ENCODE data around the gene GALNT18. TPM values are rescaled to one million over a fixed set of nuclear protein-coding genes. Genes with fewer than 3 reads are reported as not detected.

GALNT18 gene
- total and polyA plus RNA-seq, 2 of the 4 experiments (the other 2 are of a cell fraction): 9.5 to 11.3 TPM

GRCh38 chr11:11345099-11345498 is 276.7 kb downstream of the GALNT18 start:
- no peak overlapping the region for H3K14ac ChIP-seq (replicated peaks; ENCODE audit: low read depth, low read length)
- 0 out of 2 replicates have a peak, but pooled peaks cover under 1% of the 10 kb centered on the region for H4K20me1 ChIP-seq (ENCODE audit: insufficient read depth, low read length)
- no peaks in the 10 kb centered on the region for H3K36me3 ChIP-seq (ENCODE audit: control insufficient read depth, insufficient read depth, low read length)
- H4K91ac ChIP-seq (ENCODE audit: insufficient read depth, low read depth, low read length): no peak overlapping the region
- dilution Hi-C loops (cut with HindIII; ENCODE audit: low sequenced_read_pairs, unreplicated experiment): no loop called here
- H3K27ac ChIP-seq (ENCODE audit: insufficient read depth, low read length): no peak overlapping the region
- H4K5ac ChIP-seq (ENCODE audit: low read depth, low read length): no peak overlapping the region
- no peak overlapping the region for H2BK15ac ChIP-seq (ENCODE audit: low read depth, low read length)
- no peak for ATAC-seq (ENCODE audit: low read depth)
- H3K56ac ChIP-seq (ENCODE audit: extremely low read depth, insufficient read depth, low read length): no peak overlapping the region
- H3K4me1 ChIP-seq (ENCODE audit: control insufficient read depth, insufficient read depth, low read length): peaks cover 6% of the 10 kb centered on the region
- WGBS, 2 experiments (ENCODE audit: extremely low coverage in 2 of 2, insufficient read length in 1 of 2): no CpG with 5 or more reads among the region's 1 CpG
- no peak overlapping the region for H2BK120ac ChIP-seq (ENCODE audit: low read depth, low read length)
- no peak overlapping the region for H2AFZ ChIP-seq (replicated peaks; ENCODE audit: low read length, poor library complexity)
- H3K23ac ChIP-seq (ENCODE audit: low read depth, low read length): no peak overlapping the region
- no peaks in the 10 kb centered on the region; the same call in 1 of the 2 replicates for H3K9me3 ChIP-seq (ENCODE audit: control insufficient read depth, insufficient read depth, low read length)
- peaks cover 36% of the 10 kb centered on the region for H3K27me3 ChIP-seq (ENCODE audit: control insufficient read depth, insufficient read depth, low read length)
- no peak overlapping the region for H4K8ac ChIP-seq (ENCODE audit: low read depth in 2 of 2, low read length in 2 of 2)
- DNase-seq: no peak
- intact Hi-C loops (cut with micrococcal nuclease): no loop called here
- no peak overlapping the region for H2AK9ac ChIP-seq (replicated peaks; ENCODE audit: low read depth, low read length, poor library complexity)
- no peak overlapping the region for H2AK5ac ChIP-seq (ENCODE audit: low read depth, low read length)
- ChIA-PET POLR2A (ENCODE audit: unreplicated experiment) (no interaction called here), CTCF (no interaction called here)
- no peak overlapping the region for H2BK20ac ChIP-seq (ENCODE audit: low read depth, low read length)
- H3K79me1 ChIP-seq (ENCODE audit: low read depth in 1 of 2, low read length in 2 of 2): no peaks in the 10 kb centered on the region
- H2BK5ac ChIP-seq (ENCODE audit: low read depth, low read length, poor library complexity, severe bottlenecking): no peak overlapping the region
- TF ChIP-seq, protein P1, sequence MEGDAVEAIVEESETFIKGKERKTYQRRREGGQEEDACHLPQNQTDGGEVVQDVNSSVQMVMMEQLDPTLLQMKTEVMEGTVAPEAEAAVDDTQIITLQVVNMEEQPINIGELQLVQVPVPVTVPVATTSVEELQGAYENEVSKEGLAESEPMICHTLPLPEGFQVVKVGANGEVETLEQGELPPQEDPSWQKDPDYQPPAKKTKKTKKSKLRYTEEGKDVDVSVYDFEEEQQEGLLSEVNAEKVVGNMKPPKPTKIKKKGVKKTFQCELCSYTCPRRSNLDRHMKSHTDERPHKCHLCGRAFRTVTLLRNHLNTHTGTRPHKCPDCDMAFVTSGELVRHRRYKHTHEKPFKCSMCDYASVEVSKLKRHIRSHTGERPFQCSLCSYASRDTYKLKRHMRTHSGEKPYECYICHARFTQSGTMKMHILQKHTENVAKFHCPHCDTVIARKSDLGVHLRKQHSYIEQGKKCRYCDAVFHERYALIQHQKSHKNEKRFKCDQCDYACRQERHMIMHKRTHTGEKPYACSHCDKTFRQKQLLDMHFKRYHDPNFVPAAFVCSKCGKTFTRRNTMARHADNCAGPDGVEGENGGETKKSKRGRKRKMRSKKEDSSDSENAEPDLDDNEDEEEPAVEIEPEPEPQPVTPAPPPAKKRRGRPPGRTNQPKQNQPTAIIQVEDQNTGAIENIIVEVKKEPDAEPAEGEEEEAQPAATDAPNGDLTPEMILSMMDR (conservative IDR thresholded peaks at IDR 0.05; ENCODE audit: low read depth, low read length): no peak
- TF ChIP-seq RCOR1 (IDR thresholded peaks at IDR 0.05; ENCODE audit: insufficient replicate concordance, low read length): no peak
- no peak for TF ChIP-seq NFE2L2 (IDR thresholded peaks at IDR 0.05; ENCODE audit: low read depth, low read length)
- TF ChIP-seq POLR2A (IDR thresholded peaks at IDR 0.05; ENCODE audit: low read depth, low read length): no peak
- no peak for TF ChIP-seq BHLHE40 (IDR thresholded peaks at IDR 0.05; ENCODE audit: low read depth, low read length)
- TF ChIP-seq RFX5 (IDR thresholded peaks at IDR 0.05; ENCODE audit: low read depth, low read length): no peak
- TF ChIP-seq MAZ (IDR thresholded peaks at IDR 0.05; ENCODE audit: borderline replicate concordance, low read depth, low read length): no peak
- no peak for TF ChIP-seq RAD21 (IDR thresholded peaks at IDR 0.05; ENCODE audit: low read length)
- no peak for TF ChIP-seq USF2 (IDR thresholded peaks at IDR 0.05; ENCODE audit: low read depth, low read length)
- TF ChIP-seq MXI1 (IDR thresholded peaks at IDR 0.05; ENCODE audit: borderline replicate concordance, low read depth, low read length): no peak
- TF ChIP-seq CEBPB (IDR thresholded peaks at IDR 0.05; ENCODE audit: low read depth, low read length): no peak
- TF ChIP-seq CHD1 (IDR thresholded peaks at IDR 0.05; ENCODE audit: low read depth, low read length): no peak
- TF ChIP-seq MAFK (IDR thresholded peaks at IDR 0.05; ENCODE audit: low read depth, low read length): no peak
- TF ChIP-seq, protein P2, sequence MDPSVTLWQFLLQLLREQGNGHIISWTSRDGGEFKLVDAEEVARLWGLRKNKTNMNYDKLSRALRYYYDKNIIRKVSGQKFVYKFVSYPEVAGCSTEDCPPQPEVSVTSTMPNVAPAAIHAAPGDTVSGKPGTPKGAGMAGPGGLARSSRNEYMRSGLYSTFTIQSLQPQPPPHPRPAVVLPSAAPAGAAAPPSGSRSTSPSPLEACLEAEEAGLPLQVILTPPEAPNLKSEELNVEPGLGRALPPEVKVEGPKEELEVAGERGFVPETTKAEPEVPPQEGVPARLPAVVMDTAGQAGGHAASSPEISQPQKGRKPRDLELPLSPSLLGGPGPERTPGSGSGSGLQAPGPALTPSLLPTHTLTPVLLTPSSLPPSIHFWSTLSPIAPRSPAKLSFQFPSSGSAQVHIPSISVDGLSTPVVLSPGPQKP (IDR thresholded peaks at IDR 0.05; ENCODE audit: borderline replicate concordance, low read depth, low read length): no peak
- TF ChIP-seq SMC3 (IDR thresholded peaks at IDR 0.05; ENCODE audit: low read depth, low read length): no peak
- TF ChIP-seq FOS (IDR thresholded peaks at IDR 0.05; ENCODE audit: low read depth, low read length): no peak
- H3K4ac ChIP-seq (ENCODE audit: low read depth, low read length): no peak overlapping the region
- no peak overlapping the region for H3K4me3 ChIP-seq (ENCODE audit: insufficient read depth, low read depth, low read length)
- BruUV-seq (replicated peaks): no TSS peak
- H3K9ac ChIP-seq (ENCODE audit: low read depth, low read length): no peak overlapping the region
- no peaks in the 10 kb centered on the region; the same call in 1 of the 2 replicates for H3K9me1 ChIP-seq (ENCODE audit: insufficient read depth, low read length)
- no peak overlapping the region for H3K4me2 ChIP-seq (ENCODE audit: low read depth, low read length)
- no peak overlapping the region for H3K18ac ChIP-seq (ENCODE audit: low read depth, low read length)
- in situ Hi-C loops (cut with MboI; ENCODE audit: low sequenced_read_pairs): no loop called here

Measured in IMR-90 (cell line).